Muscle of leg (tissue), 11 donors: Measurements from ENCODE around the gene MEG3. TPM values are rescaled to one million over a fixed set of nuclear protein-coding genes. Genes with fewer than 3 reads are reported as not detected.

Experiments
- DNase-seq: peaks from one replicate; pipeline ENCODE4 v3.0.0; 2013
- H3K27ac ChIP-seq: one replicate; pipeline ENCODE4 v1.5.1; 2013; ENCODE audit warnings: mild to moderate bottlenecking, low read length, control low read depth
- H3K27me3 ChIP-seq: one replicate; pipeline ENCODE4 v1.6.1; 2013; ENCODE audit warnings: low read length; ENCODE audit not compliant: control insufficient read depth, insufficient read depth
- H3K36me3 ChIP-seq: one replicate; pipeline ENCODE4 v1.6.1; 2013; ENCODE audit warnings: low read length; ENCODE audit not compliant: control insufficient read depth, insufficient read depth
- H3K4me1 ChIP-seq: one replicate; pipeline ENCODE4 v1.6.1; 2013; ENCODE audit warnings: low read length; ENCODE audit not compliant: control insufficient read depth, insufficient read depth
- H3K4me3 ChIP-seq: one replicate; pipeline ENCODE4 v1.5.1; 2013; ENCODE audit warnings: low read length, control low read depth
- H3K9me3 ChIP-seq: replicated peaks from 2 replicates; pipeline ENCODE4 v1.6.1; 2013; ENCODE audit warnings: low read depth, low read length; ENCODE audit not compliant: control insufficient read depth
- WGBS: methylation state at CpG from one replicate; pipeline ENCODE4 v1.1.5; 2013; ENCODE audit warnings: missing lambda C conversion rate; ENCODE audit not compliant: insufficient coverage; 5-methylcytosine and 5-hydroxymethylcytosine counted together
- polyA plus RNA-seq, 8 donors: library from polyadenylated mRNA; unstranded; fragments of 120-200 nt; gene quantifications; one replicate each; pipeline versions ENCODE4 v1.2.1 to v1.2.3, GENCODE V29; 2013; ENCODE audit warnings: inconsistent platforms in 1 of 8, low replicate concordance in 1 of 8; ENCODE audit not compliant: insufficient read length in 8 of 8, insufficient read depth in 1 of 8
- total RNA-seq: library from RNA; stranded (reverse); fragments of 120-200 nt; gene quantifications from one replicate; pipeline ENCODE4 v1.2.4, GENCODE V29; 2013

MEG3 gene
- total and polyA plus RNA-seq, 9 donors = 2,107 to 7,026 (median 3,453) TPM

- WGBS = 11% methylated on average over 4 of the region's 6 CpGs
- peak overlapping the region; percentile 76 for H3K27ac ChIP-seq
Measured at GRCh38 chr14:100887728-100888335, 61.9 kb downstream of the MEG3 start.

GRCh38 chr14:100888789-100889315, 62.9 kb downstream of the MEG3 start:
- H3K27me3 ChIP-seq = no peaks in the 10 kb centered on the region
- peak overlapping the region; percentile 90 for H3K27ac ChIP-seq
- H3K4me1 ChIP-seq = peaks cover 70% of the 10 kb centered on the region
- peaks cover 67% of the 10 kb centered on the region for H3K36me3 ChIP-seq
- H3K4me3 ChIP-seq = peak overlapping the region; percentile 38
- WGBS = 47% methylated on average over 2 of the region's 5 CpGs
- DNase-seq = no peak
- H3K9me3 ChIP-seq = no peaks in the 10 kb centered on the region

More at GRCh38 chr14:100887728-100888335, 61.9 kb downstream of the MEG3 start:
- Histone ChIP-seq H3K4me1 (peaks cover 69% of the 10 kb centered on the region), H3K27me3 (no peaks in the 10 kb centered on the region), H3K4me3 (peak overlapping the region; percentile 38), H3K9me3 (no peaks in the 10 kb centered on the region), H3K36me3 (peaks cover 67% of the 10 kb centered on the region)
- peak; percentile 84 for DNase-seq

- Histone ChIP-seq H3K27me3 (no peaks in the 10 kb centered on the region), H3K27ac (peak overlapping the region; percentile 90), H3K4me3 (peak overlapping the region; percentile 38), H3K36me3 (peaks cover 67% of the 10 kb centered on the region), H3K4me1 (peaks cover 68% of the 10 kb centered on the region), H3K9me3 (no peaks in the 10 kb centered on the region)
- WGBS = 72% methylated on average over 3 of the region's 6 CpGs
- DNase-seq = no peak
Measured at GRCh38 chr14:100889641-100890040, 63.7 kb downstream of the MEG3 start.

GRCh38 chr14:100890061-100890850, 64.3 kb downstream of the MEG3 start:
- Histone ChIP-seq H3K4me1 (peaks cover 68% of the 10 kb centered on the region), H3K36me3 (peaks cover 67% of the 10 kb centered on the region), H3K9me3 (no peaks in the 10 kb centered on the region), H3K27ac (peak overlapping the region; percentile 90), H3K27me3 (no peaks in the 10 kb centered on the region), H3K4me3 (peak overlapping the region; percentile 38)
- DNase-seq = no peak
- 93% methylated on average over 2 of the region's 8 CpGs for WGBS

GRCh38 chr14:100891051-100891450, 65.1 kb downstream of the MEG3 start:
- peaks cover 65% of the 10 kb centered on the region for H3K36me3 ChIP-seq
- no peaks in the 10 kb centered on the region for H3K9me3 ChIP-seq
- H3K27me3 ChIP-seq = no peaks in the 10 kb centered on the region
- no peak overlapping the region for H3K4me3 ChIP-seq
- peak overlapping the region; percentile 88 for H3K27ac ChIP-seq
- no peak for DNase-seq
- WGBS = 93% methylated on average over 3 of the region's 10 CpGs
- H3K4me1 ChIP-seq = peaks cover 65% of the 10 kb centered on the region

- Histone ChIP-seq H3K9me3 (no peaks in the 10 kb centered on the region), H3K27me3 (no peaks in the 10 kb centered on the region), H3K4me3 (no peak overlapping the region), H3K36me3 (peaks cover 71% of the 10 kb centered on the region), H3K4me1 (peaks cover 73% of the 10 kb centered on the region), H3K27ac (peak overlapping the region; percentile 88)
- 88% methylated on average over 9 of the region's 13 CpGs for WGBS
- DNase-seq = peak; percentile 62
Measured at GRCh38 chr14:100891501-100892445, 65.9 kb downstream of the MEG3 start.

GRCh38 chr14:100892496-100893227, 66.7 kb downstream of the MEG3 start:
- H3K9me3 ChIP-seq = no peaks in the 10 kb centered on the region
- peak overlapping the region; percentile 88 for H3K27ac ChIP-seq
- DNase-seq = no peak
- H3K27me3 ChIP-seq = no peaks in the 10 kb centered on the region
- WGBS = 72% methylated on average over 6 of the region's 17 CpGs
- peaks cover 74% of the 10 kb centered on the region for H3K4me1 ChIP-seq
- peaks cover 75% of the 10 kb centered on the region for H3K36me3 ChIP-seq
- H3K4me3 ChIP-seq = no peak overlapping the region

GRCh38 chr14:100893228-100893601, 67.3 kb downstream of the MEG3 start:
- Histone ChIP-seq H3K4me1 (peaks cover 74% of the 10 kb centered on the region), H3K4me3 (no peak overlapping the region), H3K27ac (peak overlapping the region; percentile 88), H3K36me3 (peaks cover 75% of the 10 kb centered on the region), H3K27me3 (no peaks in the 10 kb centered on the region), H3K9me3 (no peaks in the 10 kb centered on the region)
- DNase-seq = peak; percentile 53
- WGBS = 74% methylated on average over 3 of the region's 8 CpGs

GRCh38 chr14:100893760-100894159, 67.8 kb downstream of the MEG3 start:
- H3K9me3 ChIP-seq = no peaks in the 10 kb centered on the region
- H3K36me3 ChIP-seq = peaks cover 80% of the 10 kb centered on the region
- peak overlapping the region; percentile 88 for H3K27ac ChIP-seq
- DNase-seq = no peak
- 97% methylated on average over 7 of the region's 11 CpGs for WGBS
- H3K27me3 ChIP-seq = no peaks in the 10 kb centered on the region
- peaks cover 80% of the 10 kb centered on the region for H3K4me1 ChIP-seq
- H3K4me3 ChIP-seq = no peak overlapping the region
